Kidney epithelial cell (primary cell): ENCODE data around the gene RND1. TPM values are rescaled to one million over a fixed set of nuclear protein-coding genes. Genes with fewer than 3 reads are reported as not detected.
"Not testable (repeated sequence)": the region's sequence is repeated elsewhere in the genome, so short reads cannot be mapped to it uniquely, and the experiment has no call there.

Experiments used
- DNase-seq: peaks from one replicate; pipeline ENCODE4 v3.0.0-alpha.2; 2010; ENCODE audit warnings: low read depth
- H3K27me3 ChIP-seq: 2 replicates; pipeline ENCODE4 v1.6.0; 2011; ENCODE audit warnings: low read length; ENCODE audit not compliant: control insufficient read depth, insufficient read depth
- H3K36me3 ChIP-seq: 2 replicates; pipeline ENCODE4 v1.5.1; 2011; ENCODE audit warnings: low read length; ENCODE audit not compliant: control insufficient read depth, insufficient read depth
- H3K4me3 ChIP-seq: 2 replicates; pipeline ENCODE4 v1.5.1; 2011; ENCODE audit warnings: low read depth, mild to moderate bottlenecking, control low read depth, low read length
- total RNA-seq: library from RNA; depleted of rRNA; stranded (reverse); fragments of >200 nt; gene quantifications from 2 replicates; pipeline ENCODE4 v1.2.3, GENCODE V29; 2015
- TF ChIP-seq, protein P1 (sequence below): IDR thresholded peaks from 2 replicates; pipeline ENCODE4 v1.5.1; 2011; ENCODE audit warnings: mild to moderate bottlenecking, moderate library complexity, low read length, control low read depth, inconsistent platforms; ENCODE audit not compliant: insufficient read depth, poor library complexity, severe bottlenecking

RND1 gene
- total RNA-seq, 1 donor from 2014 or later = 10.7 TPM

DNA sequence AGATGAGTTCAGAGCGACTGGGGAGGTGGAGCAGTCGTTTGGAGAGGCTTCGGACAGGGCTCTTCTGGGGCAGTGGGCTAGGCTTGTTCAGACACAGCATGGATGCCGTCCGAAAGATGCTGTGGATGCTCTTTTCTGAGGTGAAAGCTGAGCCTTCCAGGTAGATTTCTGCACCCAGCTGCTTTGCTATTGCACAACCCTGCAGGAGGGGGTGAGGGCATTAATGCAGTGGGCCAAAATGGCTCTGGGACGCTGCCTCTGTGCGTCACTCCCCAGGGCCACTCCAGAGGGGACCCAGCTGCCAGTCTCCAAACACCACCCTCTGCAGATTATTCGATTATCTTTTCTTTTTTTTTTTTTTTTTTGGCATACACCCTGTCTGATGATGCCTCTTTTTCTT lies 7.6 kb downstream of the RND1 start:
- TF ChIP-seq, protein P1, sequence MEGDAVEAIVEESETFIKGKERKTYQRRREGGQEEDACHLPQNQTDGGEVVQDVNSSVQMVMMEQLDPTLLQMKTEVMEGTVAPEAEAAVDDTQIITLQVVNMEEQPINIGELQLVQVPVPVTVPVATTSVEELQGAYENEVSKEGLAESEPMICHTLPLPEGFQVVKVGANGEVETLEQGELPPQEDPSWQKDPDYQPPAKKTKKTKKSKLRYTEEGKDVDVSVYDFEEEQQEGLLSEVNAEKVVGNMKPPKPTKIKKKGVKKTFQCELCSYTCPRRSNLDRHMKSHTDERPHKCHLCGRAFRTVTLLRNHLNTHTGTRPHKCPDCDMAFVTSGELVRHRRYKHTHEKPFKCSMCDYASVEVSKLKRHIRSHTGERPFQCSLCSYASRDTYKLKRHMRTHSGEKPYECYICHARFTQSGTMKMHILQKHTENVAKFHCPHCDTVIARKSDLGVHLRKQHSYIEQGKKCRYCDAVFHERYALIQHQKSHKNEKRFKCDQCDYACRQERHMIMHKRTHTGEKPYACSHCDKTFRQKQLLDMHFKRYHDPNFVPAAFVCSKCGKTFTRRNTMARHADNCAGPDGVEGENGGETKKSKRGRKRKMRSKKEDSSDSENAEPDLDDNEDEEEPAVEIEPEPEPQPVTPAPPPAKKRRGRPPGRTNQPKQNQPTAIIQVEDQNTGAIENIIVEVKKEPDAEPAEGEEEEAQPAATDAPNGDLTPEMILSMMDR = no peak
- H3K4me3 ChIP-seq = no peak overlapping the region
- no peaks in the 10 kb centered on the region for H3K36me3 ChIP-seq
- DNase-seq = no peak
- peaks cover 5% of the 10 kb centered on the region for H3K27me3 ChIP-seq

DNA sequence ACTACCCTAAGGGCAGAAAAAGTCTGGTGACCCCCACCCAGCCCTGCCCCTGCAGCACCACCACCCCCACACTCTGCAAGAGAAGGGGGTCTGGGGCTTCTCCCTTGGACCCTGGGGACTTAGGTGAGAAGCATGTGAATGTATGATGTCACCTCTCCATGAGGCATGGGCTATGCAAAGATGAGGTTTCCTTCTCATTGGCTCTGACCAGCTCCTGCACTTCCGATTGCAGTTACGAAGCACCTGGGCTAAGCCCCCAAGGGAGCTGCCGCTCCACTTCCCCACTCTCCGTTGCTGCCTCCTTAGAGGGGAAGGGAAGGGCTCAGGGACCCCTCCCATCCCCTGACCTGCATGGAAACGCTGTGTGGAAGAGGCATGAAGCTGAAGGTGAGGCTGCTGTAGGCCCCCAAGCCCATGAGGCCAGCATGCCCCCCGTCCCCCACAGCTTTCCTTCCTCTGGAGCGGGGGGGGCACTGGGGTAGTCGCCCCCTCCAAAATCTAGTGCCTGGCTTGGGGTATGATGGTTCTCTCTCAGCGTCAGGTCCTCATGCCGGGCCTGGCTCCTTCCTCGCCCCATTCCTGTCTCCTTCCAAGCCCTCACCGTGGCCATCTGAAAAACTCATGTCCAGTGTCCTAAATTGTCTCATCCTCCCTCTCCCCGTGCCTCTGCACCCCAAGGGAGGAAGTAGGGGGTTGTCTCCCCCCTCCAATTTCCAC lies 8.2 kb downstream of the RND1 start:
- H3K36me3 ChIP-seq = no peaks in the 10 kb centered on the region
- DNase-seq = no peak
- H3K4me3 ChIP-seq = no peak overlapping the region
- no peaks in the 10 kb centered on the region for H3K27me3 ChIP-seq
- TF ChIP-seq, protein P1 = no peak

DNA sequence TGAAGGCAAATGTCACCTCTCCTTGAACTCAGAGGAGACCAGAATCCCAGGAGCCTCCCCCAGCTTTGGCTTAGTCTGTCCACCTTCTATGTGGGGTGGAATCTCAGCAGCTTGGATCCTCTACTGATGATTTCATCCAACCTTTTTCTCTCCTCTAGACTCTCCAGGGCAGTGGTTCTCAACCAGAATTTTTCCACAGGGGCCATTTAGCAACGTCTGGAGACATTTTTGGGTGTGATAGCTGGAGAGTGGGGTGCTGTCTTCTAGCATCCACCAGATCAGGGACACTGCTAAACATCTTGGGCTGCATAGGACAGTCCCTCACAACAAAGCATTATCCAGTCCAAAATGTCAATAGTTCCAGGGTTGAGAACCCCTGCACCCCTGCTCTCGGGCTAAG lies 9.3 kb downstream of the RND1 start:
- TF ChIP-seq, protein P1 = no peak
- no peak for DNase-seq
- H3K4me3 ChIP-seq = no peak overlapping the region
- no peaks in the 10 kb centered on the region for H3K27me3 ChIP-seq
- no peaks in the 10 kb centered on the region for H3K36me3 ChIP-seq

DNA sequence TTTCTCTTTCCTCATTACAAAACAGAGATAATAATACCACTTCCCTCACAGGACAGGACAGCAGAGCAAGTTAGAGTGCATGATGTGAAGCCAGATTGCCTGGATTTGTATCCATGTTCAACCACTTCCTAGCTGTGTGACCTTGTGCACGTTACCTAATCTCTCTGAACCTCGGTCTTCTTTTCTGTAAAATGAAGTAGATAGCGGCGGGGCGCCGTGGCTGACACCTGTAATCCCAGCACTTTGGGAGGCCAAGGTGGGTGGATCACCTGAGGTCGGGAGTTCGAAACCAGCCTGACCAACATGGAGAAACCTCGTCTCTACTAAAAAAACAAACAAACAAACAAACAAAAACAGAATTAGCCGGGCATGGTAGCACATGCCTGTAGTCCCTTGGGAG lies 10.7 kb downstream of the RND1 start:
- not testable (repeated sequence) for H3K4me3 ChIP-seq, H3K27me3 ChIP-seq, H3K36me3 ChIP-seq, DNase-seq

DNA sequence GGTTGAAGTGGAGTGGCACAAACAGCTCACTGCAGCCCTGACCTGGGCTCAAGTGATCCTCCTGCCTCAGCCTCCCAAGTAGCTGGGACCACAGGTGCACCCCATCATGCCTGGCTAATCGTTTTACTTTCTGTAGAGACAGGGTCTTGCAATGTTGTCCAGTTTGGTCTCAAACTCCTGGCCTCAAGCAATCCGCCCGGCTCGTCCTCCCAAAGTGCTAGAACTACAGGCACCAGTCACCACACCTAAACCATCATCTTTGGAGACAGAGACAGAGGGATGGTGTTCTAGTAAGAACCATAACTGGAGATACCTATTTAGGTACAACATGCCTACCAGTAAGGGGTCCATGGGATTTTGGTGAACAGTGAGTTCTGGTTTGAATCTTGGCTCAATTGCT lies 11.2 kb downstream of the RND1 start:
- Histone ChIP-seq H3K27me3 (no peaks in the 10 kb centered on the region), H3K36me3 (no peaks in the 10 kb centered on the region), H3K4me3 (no peak overlapping the region)
- DNase-seq = no peak
- TF ChIP-seq, protein P1 = no peak

DNA sequence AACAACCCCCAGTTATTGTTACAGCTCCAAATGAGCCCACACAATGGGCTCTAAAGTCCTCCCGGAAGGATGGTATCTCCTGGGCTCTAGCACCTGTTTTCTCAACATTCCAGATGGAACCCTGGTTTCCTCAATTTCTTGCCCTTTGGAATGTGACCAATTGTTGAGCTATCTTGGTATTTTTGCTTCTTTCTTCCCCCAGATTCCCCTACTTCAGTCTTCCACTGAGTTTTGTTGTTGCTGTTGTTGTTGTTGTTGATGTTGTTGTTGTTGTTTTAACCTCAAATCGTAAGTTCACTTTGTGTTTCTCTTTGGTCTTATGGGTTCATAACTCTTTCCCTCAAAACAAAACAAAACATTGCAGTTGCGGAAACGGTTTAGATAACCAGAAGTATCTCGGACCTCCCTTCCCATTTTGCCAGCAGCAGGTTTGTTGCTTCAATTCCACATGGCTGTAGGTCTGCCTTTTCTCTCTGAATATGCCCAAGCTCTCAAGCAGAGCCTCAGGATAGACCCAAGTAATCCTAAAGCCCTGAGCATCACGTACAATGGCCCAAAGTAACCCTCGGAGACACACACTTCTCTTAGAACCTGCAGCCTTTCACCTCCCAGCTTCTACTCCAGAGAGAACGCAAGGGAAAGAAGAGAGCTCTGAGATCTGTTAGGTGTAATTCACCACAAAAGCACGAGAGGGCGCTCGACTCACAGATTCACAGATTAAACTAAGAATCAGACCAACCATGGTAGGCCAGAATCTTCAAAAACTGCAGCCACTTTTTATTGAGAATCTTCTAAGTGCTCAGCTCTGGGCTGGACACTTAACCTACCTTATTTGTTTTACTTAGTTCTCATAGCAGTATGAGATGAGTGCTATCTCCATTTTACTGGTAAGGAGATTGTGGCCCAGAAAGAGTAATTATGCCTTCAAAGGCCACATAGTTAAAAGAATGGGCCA lies 12.7 kb downstream of the RND1 start:
- Histone ChIP-seq H3K27me3 (no peaks in the 10 kb centered on the region), H3K36me3 (no peaks in the 10 kb centered on the region), H3K4me3 (peak overlapping the region; percentile 73)
- peak; percentile 64 for DNase-seq
- TF ChIP-seq, protein P1 = peak; percentile 76
